ENCODE measurements around the gene CPED1.
"Not testable (repeated sequence)": the region's sequence is repeated elsewhere in the genome, so short reads cannot be mapped to it uniquely, and the experiment has no call there.

Gene CPED1

GRCh38 chr7:121211253-121211652, 222.7 kb downstream of the CPED1 start:
- Mint-ChIP-seq H3K36me3 (peaks cover 3 to 4% of the 10 kb centered on the region in 2 donors), H3K4me3 (no peak overlapping the region), H3K4me1 (peaks cover 14 to 15% of the 10 kb centered on the region in 2 donors), H3K27ac (peak overlapping the region; percentile 86), H3K9me3 (peaks cover 0 to 6% of the 10 kb centered on the region in 2 donors), H3K27me3 (no peaks in the 10 kb centered on the region)
- ATAC-seq (replicated peaks): peak in 1 of 2 donors; percentile 14
- DNase-seq: no peak

GRCh38 chr7:121212036-121212435, 223.5 kb downstream of the CPED1 start:
- Mint-ChIP-seq H3K27me3 (no peaks in the 10 kb centered on the region), H3K27ac (no peak overlapping the region), H3K36me3 (peaks cover 3 to 4% of the 10 kb centered on the region in 2 donors), H3K4me3 (no peak overlapping the region), H3K4me1 (peaks cover 14 to 15% of the 10 kb centered on the region in 2 donors), H3K9me3 (peaks cover 0 to 6% of the 10 kb centered on the region in 2 donors)
- DNase-seq (no peak), ATAC-seq (replicated peaks) (no peak)

DNA sequence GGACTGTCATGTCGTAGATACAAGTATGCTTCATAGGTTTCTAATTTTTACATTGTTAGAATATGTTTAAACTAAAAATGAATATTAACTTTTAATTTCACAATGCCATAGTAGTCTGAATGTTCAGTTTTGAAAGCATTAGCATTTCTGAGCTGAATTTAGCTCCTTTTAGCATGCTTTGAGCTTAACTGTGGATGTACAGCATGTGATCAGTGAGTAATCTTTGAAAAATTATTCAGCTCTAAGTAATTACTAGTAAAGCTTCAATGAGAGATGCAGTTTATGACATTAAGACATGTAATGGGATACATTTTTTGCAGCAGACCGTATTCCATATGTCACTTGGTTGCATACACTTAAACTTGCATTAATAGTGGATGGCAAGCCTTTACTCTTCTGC, 226.1 kb downstream of the CPED1 start:
- ATAC-seq (replicated peaks): no peak

GRCh38 chr7:121219026-121219425, 230.5 kb downstream of the CPED1 start:
- DNase-seq (no peak), ATAC-seq (replicated peaks) (no peak)
- peaks cover 5 to 19% of the 10 kb centered on the region in 2 donors for H3K4me1 Mint-ChIP-seq
- H3K36me3 Mint-ChIP-seq: peaks cover 14 to 17% of the 10 kb centered on the region in 2 donors
- no peak overlapping the region for H3K27ac Mint-ChIP-seq
- no peaks in the 10 kb centered on the region for H3K27me3 Mint-ChIP-seq
- peaks cover 7 to 9% of the 10 kb centered on the region in 2 donors for H3K9me3 Mint-ChIP-seq
- H3K4me3 Mint-ChIP-seq: no peak overlapping the region

More for the DNA sequence above, 226.1 kb downstream of the CPED1 start:
- Mint-ChIP-seq H3K9me3 (peaks cover 0 to 6% of the 10 kb centered on the region in 2 donors), H3K36me3 (peaks cover 3 to 4% of the 10 kb centered on the region in 2 donors), H3K27ac (no peak overlapping the region), H3K4me1 (peaks cover 15% of the 10 kb centered on the region in 2 donors), H3K27me3 (no peaks in the 10 kb centered on the region), H3K4me3 (no peak overlapping the region)
- no peak for DNase-seq

DNA sequence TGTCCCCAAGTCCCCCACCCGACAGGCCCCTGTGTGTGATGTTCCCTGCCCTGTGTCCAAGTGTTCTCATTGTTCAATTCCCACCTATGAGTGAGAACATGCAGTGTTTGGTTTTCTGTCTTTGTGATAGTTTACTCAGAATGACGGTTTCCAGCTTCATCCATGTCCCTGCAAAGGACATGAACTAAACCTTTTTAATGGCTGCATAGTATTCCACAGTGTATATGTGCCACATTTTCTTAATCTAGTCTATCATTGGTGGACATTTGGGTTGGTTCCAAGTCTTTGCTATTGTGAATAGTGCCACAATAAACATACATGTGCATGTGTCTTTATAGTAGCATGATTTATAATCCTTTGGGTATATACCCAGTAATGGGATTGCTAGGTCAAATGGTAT, 232.6 kb downstream of the CPED1 start:
- H3K27ac Mint-ChIP-seq; H3K27me3 Mint-ChIP-seq; DNase-seq; H3K4me3 Mint-ChIP-seq; ATAC-seq (replicated peaks): not testable (repeated sequence)
- Mint-ChIP-seq H3K4me1 (peaks cover 8 to 20% of the 10 kb centered on the region in 2 donors), H3K9me3 (peaks cover 11 to 18% of the 10 kb centered on the region in 2 donors), H3K36me3 (peaks cover 20 to 28% of the 10 kb centered on the region in 2 donors)

- peaks cover 4 to 15% of the 10 kb centered on the region in 2 donors for H3K4me1 Mint-ChIP-seq
- ATAC-seq (replicated peaks) (no peak), DNase-seq (no peak)
- H3K27ac Mint-ChIP-seq: no peak overlapping the region
- peaks cover 17 to 39% of the 10 kb centered on the region in 2 donors for H3K36me3 Mint-ChIP-seq
- H3K9me3 Mint-ChIP-seq: peaks cover 10 to 12% of the 10 kb centered on the region in 2 donors
- no peaks in the 10 kb centered on the region for H3K27me3 Mint-ChIP-seq
- H3K4me3 Mint-ChIP-seq: no peak overlapping the region
Observed at GRCh38 chr7:121228779-121229178, 240.3 kb downstream of the CPED1 start.

DNA sequence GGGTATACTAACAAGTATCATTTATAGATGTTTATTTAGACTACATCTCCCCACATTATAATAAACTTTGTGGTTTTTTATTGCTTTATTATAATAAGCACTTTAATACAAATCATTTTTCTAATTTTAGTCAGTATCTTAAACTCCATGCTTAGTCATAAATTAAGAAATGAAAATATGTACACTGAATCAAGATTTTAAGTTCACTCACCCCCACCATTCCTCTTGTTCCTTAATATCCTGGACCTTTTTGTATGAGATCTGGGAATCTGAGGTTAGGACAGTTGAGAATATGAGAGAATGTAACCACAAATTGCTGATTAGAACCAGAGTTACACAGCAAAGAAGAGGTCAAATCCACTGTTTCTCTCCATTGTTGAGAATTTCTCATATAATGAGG, 246.7 kb downstream of the CPED1 start:
- DNase-seq (no peak), ATAC-seq (replicated peaks) (no peak)
- H3K9me3 Mint-ChIP-seq: peaks cover 0 to 2% of the 10 kb centered on the region in 2 donors
- peaks cover 2 to 17% of the 10 kb centered on the region in 2 donors for H3K36me3 Mint-ChIP-seq
- peaks cover 0 to 5% of the 10 kb centered on the region in 2 donors for H3K4me1 Mint-ChIP-seq
- no peaks in the 10 kb centered on the region for H3K27me3 Mint-ChIP-seq
- H3K4me3 Mint-ChIP-seq: no peak overlapping the region
- H3K27ac Mint-ChIP-seq: no peak overlapping the region

DNA sequence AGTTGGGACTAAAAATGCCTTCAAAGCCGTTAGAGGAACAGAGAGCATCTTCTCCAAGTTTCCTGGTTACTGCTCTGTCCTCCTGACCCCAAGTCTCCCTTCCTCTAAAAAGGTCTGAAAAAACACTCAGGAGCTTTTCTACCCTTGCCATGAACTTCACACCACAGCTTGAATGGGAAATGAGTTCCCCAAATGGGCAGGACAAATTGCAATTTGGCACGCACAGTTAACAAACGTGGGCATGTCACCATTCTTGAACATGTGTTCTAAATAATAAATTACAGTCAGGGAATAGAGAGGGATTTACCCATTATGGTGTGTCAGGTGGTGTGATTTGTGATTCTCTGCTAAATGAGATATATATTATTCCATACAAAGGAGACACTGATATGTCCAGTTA, 249.1 kb downstream of the CPED1 start:
- Mint-ChIP-seq H3K27me3 (no peaks in the 10 kb centered on the region), H3K4me1 (no peaks in the 10 kb centered on the region), H3K4me3 (no peak overlapping the region), H3K9me3 (peaks cover 0 to 2% of the 10 kb centered on the region in 2 donors), H3K36me3 (peaks cover 4% of the 10 kb centered on the region in 2 donors), H3K27ac (no peak overlapping the region)
- DNase-seq (no peak), ATAC-seq (replicated peaks) (no peak)

- Mint-ChIP-seq H3K4me1 (peaks cover 12 to 35% of the 10 kb centered on the region in 2 donors), H3K9me3 (peaks cover 0 to 2% of the 10 kb centered on the region in 2 donors), H3K4me3 (no peak overlapping the region), H3K27me3 (no peaks in the 10 kb centered on the region), H3K36me3 (peaks cover 22 to 29% of the 10 kb centered on the region in 2 donors), H3K27ac (peak overlapping the region; percentile 56)
- peak; percentile 48 to 53 for ATAC-seq (replicated peaks)
- no peak for DNase-seq
Observed at GRCh38 chr7:121244120-121244870, 255.8 kb downstream of the CPED1 start.

DNA sequence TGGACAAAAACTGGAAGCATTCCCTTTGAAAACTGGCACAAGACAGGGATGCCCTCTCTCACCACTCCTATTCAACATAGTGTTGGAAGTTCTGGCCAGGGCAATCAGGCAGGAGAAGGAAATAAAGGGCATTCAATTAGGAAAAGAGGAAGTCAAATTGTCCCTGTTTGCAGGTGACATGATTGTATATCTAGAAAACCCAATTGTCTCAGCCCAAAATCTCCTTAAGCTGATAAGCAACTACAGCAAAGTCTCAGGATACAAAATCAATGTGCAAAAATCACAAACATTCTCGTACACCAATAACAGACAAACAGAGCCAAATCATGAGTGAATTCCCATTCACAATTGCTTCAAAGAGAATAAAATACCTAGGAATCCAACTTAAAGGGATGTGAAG, 262.9 kb downstream of the CPED1 start:
- H3K4me3 Mint-ChIP-seq; ATAC-seq (replicated peaks); DNase-seq; H3K27ac Mint-ChIP-seq; H3K27me3 Mint-ChIP-seq: not testable (repeated sequence)
- peaks cover 10 to 28% of the 10 kb centered on the region in 2 donors for H3K4me1 Mint-ChIP-seq
- H3K9me3 Mint-ChIP-seq: peaks cover 0 to 15% of the 10 kb centered on the region in 2 donors
- H3K36me3 Mint-ChIP-seq: peaks cover 36 to 51% of the 10 kb centered on the region in 2 donors

- Mint-ChIP-seq H3K36me3 (peaks cover 39 to 49% of the 10 kb centered on the region in 2 donors), H3K9me3 (peaks cover 4 to 19% of the 10 kb centered on the region in 2 donors), H3K4me1 (peaks cover 16 to 29% of the 10 kb centered on the region in 2 donors)
- H3K27ac Mint-ChIP-seq; DNase-seq; H3K4me3 Mint-ChIP-seq; ATAC-seq (replicated peaks); H3K27me3 Mint-ChIP-seq: not testable (repeated sequence)
Observed at GRCh38 chr7:121252523-121253235, 264.2 kb downstream of the CPED1 start.

GRCh38 chr7:121259826-121260225, 271.3 kb downstream of the CPED1 start:
- Mint-ChIP-seq H3K27me3 (no peaks in the 10 kb centered on the region), H3K36me3 (peaks cover 22 to 35% of the 10 kb centered on the region in 2 donors), H3K4me1 (peaks cover 21 to 54% of the 10 kb centered on the region in 2 donors), H3K4me3 (no peak overlapping the region), H3K9me3 (peaks cover 4 to 5% of the 10 kb centered on the region in 2 donors), H3K27ac (no peak overlapping the region)
- no peak for ATAC-seq (replicated peaks)
- DNase-seq: no peak

GRCh38 chr7:121261207-121261884, 272.8 kb downstream of the CPED1 start:
- Mint-ChIP-seq H3K9me3 (peaks cover 3 to 4% of the 10 kb centered on the region in 2 donors), H3K4me3 (no peak overlapping the region), H3K36me3 (peaks cover 25 to 35% of the 10 kb centered on the region in 2 donors), H3K27me3 (no peaks in the 10 kb centered on the region), H3K4me1 (peaks cover 22 to 51% of the 10 kb centered on the region in 2 donors), H3K27ac (peak overlapping the region; percentile 79)
- DNase-seq: no peak
- ATAC-seq (replicated peaks): peak; percentile 57 to 75

- Mint-ChIP-seq H3K9me3 (no peaks in the 10 kb centered on the region), H3K36me3 (peaks cover 19 to 31% of the 10 kb centered on the region in 2 donors), H3K4me3 (no peak overlapping the region), H3K27me3 (no peaks in the 10 kb centered on the region), H3K27ac (peak overlapping the region; percentile 32), H3K4me1 (peaks cover 16 to 43% of the 10 kb centered on the region in 2 donors)
- no peak for ATAC-seq (replicated peaks)
- no peak for DNase-seq
Observed at GRCh38 chr7:121262221-121262620, 273.7 kb downstream of the CPED1 start.

Data from stimulated activated naive B cell treated with anti-CD40 and anti-IgM and Interleukin-4, amounts not matched to agents 10 μg/mL and 1 μg/mL and 100 μg/mL, for 72 hours (primary cell).